ENCODE measurements around the gene TIMP3.

Gene TIMP3

DNA sequence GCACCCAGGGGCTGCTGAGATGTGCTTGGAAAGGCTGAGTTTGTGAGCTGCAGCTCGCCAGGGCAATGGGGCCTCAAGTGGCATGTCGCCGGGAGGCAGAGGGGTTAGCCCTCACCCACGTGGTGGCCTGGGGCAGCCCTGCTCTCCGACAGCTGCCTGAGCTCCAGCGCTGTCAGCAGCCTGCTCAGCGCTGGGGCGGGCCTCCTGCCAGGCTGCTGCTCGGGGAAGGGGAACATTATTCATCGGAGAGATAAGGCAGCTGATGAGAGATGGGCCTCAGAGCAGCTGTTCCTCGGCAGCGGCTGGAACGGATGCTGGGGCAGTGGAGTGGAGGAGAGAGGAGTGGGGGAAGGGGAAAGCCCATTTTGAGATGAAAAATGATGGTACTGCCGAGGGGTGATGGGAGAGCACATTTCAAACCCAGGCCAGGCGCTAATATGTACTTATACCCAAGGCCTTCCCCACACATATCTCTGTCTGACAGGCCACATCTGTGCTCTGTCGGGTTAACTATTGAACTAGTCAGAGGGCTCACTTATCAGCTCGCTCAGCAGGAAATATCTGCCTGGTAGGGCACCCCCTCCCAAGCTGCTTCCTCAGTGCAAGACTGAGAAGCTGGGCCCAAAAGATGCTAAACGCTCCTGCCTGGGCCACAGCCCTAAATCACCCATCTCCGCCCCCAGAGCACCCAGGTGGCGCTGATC, 79.5 kb downstream of the TIMP3 start:
- DNase-seq (ENCODE audit: low read depth), result no peak
- no peak overlapping the region for H3K4me3 ChIP-seq (ENCODE audit: low read length)
- TF ChIP-seq, protein P1, sequence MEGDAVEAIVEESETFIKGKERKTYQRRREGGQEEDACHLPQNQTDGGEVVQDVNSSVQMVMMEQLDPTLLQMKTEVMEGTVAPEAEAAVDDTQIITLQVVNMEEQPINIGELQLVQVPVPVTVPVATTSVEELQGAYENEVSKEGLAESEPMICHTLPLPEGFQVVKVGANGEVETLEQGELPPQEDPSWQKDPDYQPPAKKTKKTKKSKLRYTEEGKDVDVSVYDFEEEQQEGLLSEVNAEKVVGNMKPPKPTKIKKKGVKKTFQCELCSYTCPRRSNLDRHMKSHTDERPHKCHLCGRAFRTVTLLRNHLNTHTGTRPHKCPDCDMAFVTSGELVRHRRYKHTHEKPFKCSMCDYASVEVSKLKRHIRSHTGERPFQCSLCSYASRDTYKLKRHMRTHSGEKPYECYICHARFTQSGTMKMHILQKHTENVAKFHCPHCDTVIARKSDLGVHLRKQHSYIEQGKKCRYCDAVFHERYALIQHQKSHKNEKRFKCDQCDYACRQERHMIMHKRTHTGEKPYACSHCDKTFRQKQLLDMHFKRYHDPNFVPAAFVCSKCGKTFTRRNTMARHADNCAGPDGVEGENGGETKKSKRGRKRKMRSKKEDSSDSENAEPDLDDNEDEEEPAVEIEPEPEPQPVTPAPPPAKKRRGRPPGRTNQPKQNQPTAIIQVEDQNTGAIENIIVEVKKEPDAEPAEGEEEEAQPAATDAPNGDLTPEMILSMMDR (conservative IDR thresholded peaks at IDR 0.05; ENCODE audit: low read length), result no peak

- no peak overlapping the region for H3K4me3 ChIP-seq (ENCODE audit: low read length)
Measured at GRCh38 chr22:32882360-32882755, 80.9 kb downstream of the TIMP3 start.

DNA sequence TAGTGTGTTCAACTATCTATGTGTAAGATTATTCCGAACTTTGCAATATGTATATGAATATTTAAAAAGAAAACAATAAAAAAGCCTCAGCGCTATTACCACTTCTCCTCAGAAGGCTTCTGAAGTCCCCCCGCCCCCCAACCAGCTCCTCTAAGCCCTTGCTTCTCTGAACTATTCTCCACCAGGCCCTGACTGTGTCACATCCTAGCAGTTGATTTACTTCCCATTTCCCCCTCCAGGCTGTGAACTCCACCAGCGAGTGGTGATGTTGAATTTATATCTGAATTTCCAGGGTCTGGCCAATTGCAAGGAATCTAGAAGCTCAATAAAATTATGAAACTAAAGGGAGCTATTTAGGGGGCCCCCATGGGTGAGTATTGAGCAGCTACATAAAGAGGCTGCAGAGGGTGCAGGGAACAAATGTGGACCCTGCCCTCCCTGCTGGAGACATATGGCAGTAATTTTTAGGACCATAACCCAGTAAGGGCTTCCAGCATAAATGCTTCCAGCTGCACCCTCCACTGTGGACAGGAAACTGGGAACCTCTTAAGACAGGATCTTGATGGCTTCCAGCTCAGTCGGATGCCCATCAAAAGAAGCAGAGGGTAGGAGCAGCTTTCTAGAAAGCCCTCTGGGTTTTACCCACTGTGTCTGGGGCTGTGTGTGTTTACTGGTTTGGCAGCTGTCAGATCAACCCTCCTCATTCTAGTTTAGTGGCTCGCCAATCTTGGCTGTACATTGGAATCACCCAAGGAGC, 81.4 kb downstream of the TIMP3 start:
- DNase-seq (ENCODE audit: low read depth), result no peak
- no peak overlapping the region for H3K4me3 ChIP-seq (ENCODE audit: low read length)
- TF ChIP-seq, protein P1 (conservative IDR thresholded peaks at IDR 0.05; ENCODE audit: low read length), result no peak

More at GRCh38 chr22:32882360-32882755, 80.9 kb downstream of the TIMP3 start:
- DNase-seq (ENCODE audit: low read depth), result no peak
- TF ChIP-seq, protein P1 (conservative IDR thresholded peaks at IDR 0.05; ENCODE audit: low read length), result no peak

GRCh38 chr22:32887324-32887980, 85.9 kb downstream of the TIMP3 start:
- TF ChIP-seq, protein P1 (conservative IDR thresholded peaks at IDR 0.05; ENCODE audit: low read length), result no peak
- H3K4me3 ChIP-seq (ENCODE audit: low read length), result no peak overlapping the region
- DNase-seq (ENCODE audit: low read depth), result no peak

DNA sequence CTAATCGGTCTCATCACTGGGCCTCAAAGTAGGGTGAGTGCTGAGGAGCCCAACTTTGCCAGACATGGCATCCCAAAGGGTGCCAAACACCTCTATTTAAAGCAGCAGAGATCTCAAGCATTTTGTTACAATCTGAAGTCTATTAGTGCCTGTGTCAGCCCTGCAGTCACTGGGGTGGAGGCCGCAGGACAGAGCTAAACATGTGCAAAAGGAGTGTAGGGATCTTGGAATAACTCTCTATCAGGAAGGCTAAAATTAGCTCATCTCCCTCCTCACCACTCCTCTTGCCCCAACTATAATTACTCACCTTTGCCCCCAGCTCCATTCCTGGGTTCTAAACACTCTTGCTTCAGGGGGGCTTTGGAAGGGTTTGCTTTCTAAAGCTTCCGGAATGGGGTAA, 87.5 kb downstream of the TIMP3 start:
- no peak overlapping the region for H3K4me3 ChIP-seq (ENCODE audit: low read length)
- no peak for DNase-seq (ENCODE audit: low read depth)
- TF ChIP-seq, protein P1 (conservative IDR thresholded peaks at IDR 0.05; ENCODE audit: low read length), result no peak

GRCh38 chr22:32896891-32897290, 95.4 kb downstream of the TIMP3 start:
- DNase-seq (ENCODE audit: low read depth), result no peak
- H3K4me3 ChIP-seq (ENCODE audit: low read length), result no peak overlapping the region
- TF ChIP-seq, protein P1 (conservative IDR thresholded peaks at IDR 0.05; ENCODE audit: low read length), result no peak
